Type B pancreatic cell (in vitro differentiated cells): ENCODE data around the gene PSEN2. TPM values are rescaled to one million over a fixed set of nuclear protein-coding genes. Genes with fewer than 3 reads are reported as not detected.

ENCODE experiments used
- DNase-seq: peaks from one replicate; pipeline ENCODE4 v3.0.0; 2021; ENCODE audit warnings: mixed read lengths; ENCODE audit not compliant: unreplicated experiment; ENCODE audit errors: extremely low spot score
- H3K27ac Mint-ChIP-seq: 2 replicates; pipeline ENCODE4 v1.8.0; 2021; ENCODE audit warnings: mild to moderate bottlenecking, mixed read lengths
- H3K27me3 Mint-ChIP-seq: 2 replicates; pipeline ENCODE4 v1.8.0; 2021; ENCODE audit warnings: mixed read lengths
- H3K36me3 Mint-ChIP-seq: 2 replicates; pipeline ENCODE4 v1.8.0; 2021; ENCODE audit warnings: mixed read lengths
- H3K4me1 Mint-ChIP-seq: one replicate; pipeline ENCODE4 v1.8.0; 2021; ENCODE audit warnings: mixed read lengths; ENCODE audit not compliant: unreplicated experiment
- H3K4me3 Mint-ChIP-seq: 2 replicates; pipeline ENCODE4 v1.8.0; 2021; ENCODE audit warnings: mild to moderate bottlenecking, mixed read lengths
- H3K9me3 Mint-ChIP-seq: 2 replicates; pipeline ENCODE4 v1.8.0; 2021; ENCODE audit warnings: mixed read lengths
- total RNA-seq: library from RNA; stranded (reverse); gene quantifications from 2 replicates; pipeline ENCODE4 v1.2.1, GENCODE V29; 2021; ENCODE audit warnings: low replicate concordance
- TF ChIP-seq, protein P1 (sequence below): fragments of 200-600 bp; sonication (generic); conservative IDR thresholded peaks from 2 replicates; pipeline ENCODE4 v1.5.0; 2021; ENCODE audit warnings: antibody characterized with exemption, mild to moderate bottlenecking

PSEN2 gene
- total RNA-seq, 1 donor from 2014 or later, result 22.6 TPM

DNA sequence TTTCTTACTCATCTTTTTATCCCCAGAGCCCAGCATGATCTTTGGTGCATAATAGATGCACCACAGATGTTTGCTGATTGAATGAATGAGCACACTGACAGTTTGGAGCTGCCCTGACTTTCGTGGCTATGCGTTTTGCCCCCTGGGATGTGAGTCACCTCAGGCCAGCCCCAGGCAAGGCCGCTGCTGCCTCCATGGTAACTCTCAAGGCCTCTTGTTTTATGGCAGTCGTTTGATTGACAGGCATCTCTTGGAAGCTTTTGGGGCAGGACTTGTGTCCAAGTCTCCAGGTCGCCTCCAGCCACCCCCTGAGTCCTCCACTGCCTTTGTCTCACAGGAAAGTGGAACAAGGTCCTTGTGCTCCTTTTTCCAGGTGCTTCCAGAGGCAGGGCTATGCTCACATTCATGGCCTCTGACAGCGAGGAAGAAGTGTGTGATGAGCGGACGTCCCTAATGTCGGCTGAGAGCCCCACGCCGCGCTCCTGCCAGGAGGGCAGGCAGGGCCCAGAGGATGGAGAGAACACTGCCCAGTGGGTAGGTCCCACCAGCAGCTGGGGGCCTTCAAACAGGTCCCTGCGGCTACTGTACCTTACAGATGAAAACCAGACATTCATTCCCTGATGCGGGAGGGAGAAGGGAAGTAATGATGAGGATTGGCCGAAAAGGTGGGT lies 11.2 kb downstream of the PSEN2 start:
- Mint-ChIP-seq H3K4me1 (peaks cover 25% of the 10 kb centered on the region), H3K36me3 (peaks cover 12% of the 10 kb centered on the region)

DNA sequence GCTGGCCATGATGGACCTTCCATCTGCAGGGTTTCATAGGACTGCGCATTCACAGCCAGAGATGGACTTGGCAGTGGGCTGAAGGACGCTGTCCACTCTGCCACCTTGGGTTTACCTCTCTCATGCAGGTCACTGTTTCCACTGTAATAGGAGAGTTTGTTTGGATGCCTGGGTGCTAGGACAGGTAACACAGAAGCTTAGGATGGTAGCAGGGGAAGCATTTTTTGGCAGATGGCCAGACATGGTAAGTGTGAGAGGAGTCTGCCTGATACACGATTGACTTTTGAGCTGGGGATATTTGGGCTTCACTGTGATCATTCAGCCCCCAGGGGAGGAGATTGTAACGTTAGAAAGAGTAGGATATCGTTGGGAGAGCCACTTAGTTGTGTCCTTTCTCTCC lies 11.8 kb downstream of the PSEN2 start:
- peaks cover 10% of the 10 kb centered on the region for H3K36me3 Mint-ChIP-seq
- H3K4me1 Mint-ChIP-seq, result peaks cover 22% of the 10 kb centered on the region
- DNase-seq, result no peak
- H3K27ac Mint-ChIP-seq, result peak overlapping the region; percentile 4
- no peaks in the 10 kb centered on the region for H3K27me3 Mint-ChIP-seq
- TF ChIP-seq, protein P1, sequence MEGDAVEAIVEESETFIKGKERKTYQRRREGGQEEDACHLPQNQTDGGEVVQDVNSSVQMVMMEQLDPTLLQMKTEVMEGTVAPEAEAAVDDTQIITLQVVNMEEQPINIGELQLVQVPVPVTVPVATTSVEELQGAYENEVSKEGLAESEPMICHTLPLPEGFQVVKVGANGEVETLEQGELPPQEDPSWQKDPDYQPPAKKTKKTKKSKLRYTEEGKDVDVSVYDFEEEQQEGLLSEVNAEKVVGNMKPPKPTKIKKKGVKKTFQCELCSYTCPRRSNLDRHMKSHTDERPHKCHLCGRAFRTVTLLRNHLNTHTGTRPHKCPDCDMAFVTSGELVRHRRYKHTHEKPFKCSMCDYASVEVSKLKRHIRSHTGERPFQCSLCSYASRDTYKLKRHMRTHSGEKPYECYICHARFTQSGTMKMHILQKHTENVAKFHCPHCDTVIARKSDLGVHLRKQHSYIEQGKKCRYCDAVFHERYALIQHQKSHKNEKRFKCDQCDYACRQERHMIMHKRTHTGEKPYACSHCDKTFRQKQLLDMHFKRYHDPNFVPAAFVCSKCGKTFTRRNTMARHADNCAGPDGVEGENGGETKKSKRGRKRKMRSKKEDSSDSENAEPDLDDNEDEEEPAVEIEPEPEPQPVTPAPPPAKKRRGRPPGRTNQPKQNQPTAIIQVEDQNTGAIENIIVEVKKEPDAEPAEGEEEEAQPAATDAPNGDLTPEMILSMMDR, result no peak
- H3K4me3 Mint-ChIP-seq, result no peak overlapping the region
- H3K9me3 Mint-ChIP-seq, result no peaks in the 10 kb centered on the region

More for the DNA sequence above, 11.2 kb downstream of the PSEN2 start:
- Mint-ChIP-seq H3K9me3 (no peaks in the 10 kb centered on the region), H3K27ac (peak overlapping the region; percentile 44), H3K4me3 (no peak overlapping the region), H3K27me3 (no peaks in the 10 kb centered on the region)
- TF ChIP-seq, protein P1, result no peak
- DNase-seq, result no peak

DNA sequence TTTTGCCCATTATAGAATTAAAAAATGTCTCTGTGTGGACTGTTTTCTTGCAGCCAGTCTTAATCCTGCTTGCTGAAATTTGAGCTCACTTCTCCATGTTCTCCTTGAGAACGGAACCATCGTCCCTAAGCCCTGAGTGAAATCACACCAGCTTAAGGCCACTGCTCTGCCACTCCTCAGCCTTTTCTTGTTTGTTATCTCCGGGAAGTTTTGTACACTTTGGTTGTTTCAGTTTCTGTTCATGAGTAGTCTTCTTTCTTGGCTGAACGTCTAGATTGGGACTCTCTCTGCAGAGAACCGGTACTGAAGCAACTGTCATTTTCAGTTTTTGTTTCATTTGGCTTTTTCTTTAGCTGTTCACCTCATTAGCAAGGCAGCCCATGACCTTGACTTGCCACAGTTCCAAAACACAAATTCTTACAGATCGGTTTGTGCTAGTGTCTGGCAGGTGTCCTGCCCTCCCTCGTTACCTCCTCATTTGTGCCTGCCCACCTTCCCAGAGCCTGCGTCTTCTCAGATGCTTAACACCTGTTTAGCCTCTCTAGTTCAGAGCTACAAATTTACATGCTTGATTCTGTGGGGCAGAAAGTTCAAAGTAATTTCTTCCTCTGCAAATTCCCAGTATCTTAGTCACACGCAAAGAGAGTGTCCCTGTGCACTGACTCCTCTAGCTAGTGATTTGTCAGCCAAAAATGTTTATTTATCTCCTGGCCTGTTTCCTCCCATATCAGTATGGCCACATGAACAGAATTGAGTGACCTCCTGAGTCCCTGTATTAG lies 12.4 kb downstream of the PSEN2 start:
- Mint-ChIP-seq H3K27me3 (no peaks in the 10 kb centered on the region), H3K4me3 (no peak overlapping the region), H3K4me1 (peaks cover 22% of the 10 kb centered on the region), H3K27ac (peak overlapping the region; percentile 4), H3K9me3 (no peaks in the 10 kb centered on the region), H3K36me3 (peaks cover 10% of the 10 kb centered on the region)
- DNase-seq, result no peak
- TF ChIP-seq, protein P1, result no peak

DNA sequence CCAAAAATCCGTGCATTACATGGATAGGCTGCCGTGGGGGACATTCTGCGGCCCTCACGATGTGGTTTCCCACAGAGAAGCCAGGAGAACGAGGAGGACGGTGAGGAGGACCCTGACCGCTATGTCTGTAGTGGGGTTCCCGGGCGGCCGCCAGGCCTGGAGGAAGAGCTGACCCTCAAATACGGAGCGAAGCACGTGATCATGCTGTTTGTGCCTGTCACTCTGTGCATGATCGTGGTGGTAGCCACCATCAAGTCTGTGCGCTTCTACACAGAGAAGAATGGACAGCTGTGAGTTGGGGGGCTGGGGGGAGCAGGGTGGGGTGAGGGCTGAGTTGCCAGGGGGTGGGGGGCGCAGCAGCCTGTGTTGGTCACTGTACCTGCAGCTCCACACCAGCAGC lies 13.2 kb downstream of the PSEN2 start:
- no peak overlapping the region for H3K4me3 Mint-ChIP-seq
- H3K27ac Mint-ChIP-seq, result no peak overlapping the region
- no peak for DNase-seq
- H3K27me3 Mint-ChIP-seq, result no peaks in the 10 kb centered on the region
- H3K36me3 Mint-ChIP-seq, result peaks cover 10% of the 10 kb centered on the region
- no peaks in the 10 kb centered on the region for H3K9me3 Mint-ChIP-seq
- TF ChIP-seq, protein P1, result no peak
- H3K4me1 Mint-ChIP-seq, result peaks cover 22% of the 10 kb centered on the region

DNA sequence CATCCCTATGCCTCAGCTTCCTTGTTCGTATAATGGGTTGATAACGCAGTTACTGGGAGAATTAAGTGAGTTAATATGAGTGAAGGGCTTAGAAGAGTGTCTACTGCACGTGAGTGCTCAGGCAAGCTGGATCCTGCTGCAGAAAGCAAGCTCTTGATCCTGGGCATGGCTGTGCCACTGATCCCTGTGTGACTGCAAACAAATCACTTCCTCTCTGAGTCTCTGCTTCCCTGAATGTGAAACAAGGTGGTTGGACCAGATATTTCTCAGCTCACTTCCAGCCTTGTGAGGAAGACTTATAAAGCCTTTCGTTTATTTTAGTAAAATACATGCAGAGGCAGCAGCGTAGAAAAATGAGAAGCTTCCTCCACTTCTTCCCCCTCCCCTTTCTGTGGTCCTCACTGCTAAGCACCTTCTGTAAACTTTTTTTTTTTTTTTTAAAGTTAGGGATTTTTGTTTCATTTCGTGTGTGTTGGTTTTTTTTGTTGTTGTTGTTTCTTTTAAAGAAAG lies 13.8 kb downstream of the PSEN2 start:
- Mint-ChIP-seq H3K9me3 (no peaks in the 10 kb centered on the region), H3K4me1 (peaks cover 22% of the 10 kb centered on the region), H3K27ac (no peak overlapping the region), H3K36me3 (peaks cover 10% of the 10 kb centered on the region), H3K4me3 (no peak overlapping the region), H3K27me3 (no peaks in the 10 kb centered on the region)
- TF ChIP-seq, protein P1, result no peak
- DNase-seq, result no peak
